ENCODE results near the gene ARHGAP32.

DNA sequence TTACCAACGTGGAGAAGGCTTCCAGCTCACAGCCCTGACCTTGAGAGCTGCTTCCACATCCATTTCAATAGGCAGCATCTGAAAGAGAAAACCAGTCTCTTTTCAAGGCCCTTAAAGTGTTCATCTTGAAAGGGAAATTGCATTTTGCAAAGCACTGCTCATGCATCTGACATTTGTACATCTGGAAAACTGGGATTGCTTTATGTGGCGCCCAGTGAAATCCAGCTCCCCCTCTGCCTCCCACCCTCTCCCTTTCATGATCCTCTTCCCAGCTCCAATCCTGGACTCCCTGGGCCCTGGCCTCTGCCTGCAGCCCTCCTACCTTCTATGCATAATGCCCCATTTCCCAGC, 266.9 kb downstream of the ARHGAP32 start:
- TF ChIP-seq POLR2AphosphoS5 (IDR thresholded peaks at IDR 0.05; ENCODE audit: low read depth, low read length): no peak
- TF ChIP-seq SIN3A (IDR thresholded peaks at IDR 0.05; ENCODE audit: borderline replicate concordance, insufficient read depth, low read length): no peak
- TF ChIP-seq, protein P1, sequence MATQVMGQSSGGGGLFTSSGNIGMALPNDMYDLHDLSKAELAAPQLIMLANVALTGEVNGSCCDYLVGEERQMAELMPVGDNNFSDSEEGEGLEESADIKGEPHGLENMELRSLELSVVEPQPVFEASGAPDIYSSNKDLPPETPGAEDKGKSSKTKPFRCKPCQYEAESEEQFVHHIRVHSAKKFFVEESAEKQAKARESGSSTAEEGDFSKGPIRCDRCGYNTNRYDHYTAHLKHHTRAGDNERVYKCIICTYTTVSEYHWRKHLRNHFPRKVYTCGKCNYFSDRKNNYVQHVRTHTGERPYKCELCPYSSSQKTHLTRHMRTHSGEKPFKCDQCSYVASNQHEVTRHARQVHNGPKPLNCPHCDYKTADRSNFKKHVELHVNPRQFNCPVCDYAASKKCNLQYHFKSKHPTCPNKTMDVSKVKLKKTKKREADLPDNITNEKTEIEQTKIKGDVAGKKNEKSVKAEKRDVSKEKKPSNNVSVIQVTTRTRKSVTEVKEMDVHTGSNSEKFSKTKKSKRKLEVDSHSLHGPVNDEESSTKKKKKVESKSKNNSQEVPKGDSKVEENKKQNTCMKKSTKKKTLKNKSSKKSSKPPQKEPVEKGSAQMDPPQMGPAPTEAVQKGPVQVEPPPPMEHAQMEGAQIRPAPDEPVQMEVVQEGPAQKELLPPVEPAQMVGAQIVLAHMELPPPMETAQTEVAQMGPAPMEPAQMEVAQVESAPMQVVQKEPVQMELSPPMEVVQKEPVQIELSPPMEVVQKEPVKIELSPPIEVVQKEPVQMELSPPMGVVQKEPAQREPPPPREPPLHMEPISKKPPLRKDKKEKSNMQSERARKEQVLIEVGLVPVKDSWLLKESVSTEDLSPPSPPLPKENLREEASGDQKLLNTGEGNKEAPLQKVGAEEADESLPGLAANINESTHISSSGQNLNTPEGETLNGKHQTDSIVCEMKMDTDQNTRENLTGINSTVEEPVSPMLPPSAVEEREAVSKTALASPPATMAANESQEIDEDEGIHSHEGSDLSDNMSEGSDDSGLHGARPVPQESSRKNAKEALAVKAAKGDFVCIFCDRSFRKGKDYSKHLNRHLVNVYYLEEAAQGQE (IDR thresholded peaks at IDR 0.05; ENCODE audit: insufficient read depth in 1 of 2, low read depth in 2 of 2, low read length in 2 of 2): no peak
- no peak for TF ChIP-seq FOXP2 (optimal IDR thresholded peaks at IDR 0.05; ENCODE audit: borderline replicate concordance, extremely low read depth, extremely low read length, insufficient read depth)
- TF ChIP-seq TAF1 (IDR thresholded peaks at IDR 0.05; ENCODE audit: borderline replicate concordance, insufficient read depth, low read length): no peak

Data from PFSK-1 (cell line).